NB4 (cell line): Measurements from ENCODE around the gene ZNF407.
A peak's percentile ranks its signal among the peaks of the same experiment; 100 is the strongest.

Experiments
- DNase-seq: peaks from one replicate; pipeline ENCODE4 v3.0.0; 2010; ENCODE audit warnings: low read depth
- H3K4me3 ChIP-seq: one replicate; pipeline ENCODE4 v1.5.1; 2011; ENCODE audit warnings: mild to moderate bottlenecking, low read depth, low read length, moderate library complexity
- MYC ChIP-seq: IDR thresholded peaks from 2 replicates; pipeline ENCODE4 v1.6.1; 2011; ENCODE audit warnings: low read depth, low read length
- POLR2A ChIP-seq: IDR thresholded peaks from 2 replicates; pipeline ENCODE4 v1.6.1; 2011; ENCODE audit warnings: mild to moderate bottlenecking; ENCODE audit not compliant: insufficient read length; ENCODE audit errors: extremely low read depth
- TF ChIP-seq, protein P1 (sequence below): IDR thresholded peaks from one replicate; pipeline ENCODE4 v1.5.1; 2012; ENCODE audit warnings: low read depth, low read length
- TF ChIP-seq, protein P2 (sequence below): IDR thresholded peaks from 2 replicates; pipeline ENCODE4 v1.6.1; 2011; ENCODE audit warnings: low read depth, low read length

ZNF407 gene

DNA sequence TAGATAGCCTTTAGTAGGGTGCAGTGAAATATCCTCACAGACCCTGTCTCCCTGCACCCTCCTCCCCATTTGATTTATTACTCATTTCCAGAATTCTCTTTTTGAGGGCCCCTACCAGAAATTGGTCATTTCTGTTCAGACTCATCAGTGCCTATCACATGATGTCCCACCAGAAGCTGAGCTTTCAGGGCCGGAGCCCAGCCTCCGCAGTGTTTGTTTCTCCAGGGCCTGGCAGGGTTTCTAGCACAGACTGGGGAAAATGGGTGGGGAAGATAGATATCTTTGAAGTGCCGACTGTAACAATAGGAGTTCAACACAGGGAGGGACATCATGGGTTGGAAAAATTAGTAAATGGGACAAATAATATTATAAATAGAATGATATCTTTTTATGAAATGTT, 403.2 kb downstream of the ZNF407 start:
- DNase-seq, result no peak
- TF ChIP-seq MYC (no peak), POLR2A (no peak)
- TF ChIP-seq, protein P1, sequence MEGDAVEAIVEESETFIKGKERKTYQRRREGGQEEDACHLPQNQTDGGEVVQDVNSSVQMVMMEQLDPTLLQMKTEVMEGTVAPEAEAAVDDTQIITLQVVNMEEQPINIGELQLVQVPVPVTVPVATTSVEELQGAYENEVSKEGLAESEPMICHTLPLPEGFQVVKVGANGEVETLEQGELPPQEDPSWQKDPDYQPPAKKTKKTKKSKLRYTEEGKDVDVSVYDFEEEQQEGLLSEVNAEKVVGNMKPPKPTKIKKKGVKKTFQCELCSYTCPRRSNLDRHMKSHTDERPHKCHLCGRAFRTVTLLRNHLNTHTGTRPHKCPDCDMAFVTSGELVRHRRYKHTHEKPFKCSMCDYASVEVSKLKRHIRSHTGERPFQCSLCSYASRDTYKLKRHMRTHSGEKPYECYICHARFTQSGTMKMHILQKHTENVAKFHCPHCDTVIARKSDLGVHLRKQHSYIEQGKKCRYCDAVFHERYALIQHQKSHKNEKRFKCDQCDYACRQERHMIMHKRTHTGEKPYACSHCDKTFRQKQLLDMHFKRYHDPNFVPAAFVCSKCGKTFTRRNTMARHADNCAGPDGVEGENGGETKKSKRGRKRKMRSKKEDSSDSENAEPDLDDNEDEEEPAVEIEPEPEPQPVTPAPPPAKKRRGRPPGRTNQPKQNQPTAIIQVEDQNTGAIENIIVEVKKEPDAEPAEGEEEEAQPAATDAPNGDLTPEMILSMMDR, result no peak
- TF ChIP-seq, protein P2, sequence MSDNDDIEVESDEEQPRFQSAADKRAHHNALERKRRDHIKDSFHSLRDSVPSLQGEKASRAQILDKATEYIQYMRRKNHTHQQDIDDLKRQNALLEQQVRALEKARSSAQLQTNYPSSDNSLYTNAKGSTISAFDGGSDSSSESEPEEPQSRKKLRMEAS, result no peak

DNA sequence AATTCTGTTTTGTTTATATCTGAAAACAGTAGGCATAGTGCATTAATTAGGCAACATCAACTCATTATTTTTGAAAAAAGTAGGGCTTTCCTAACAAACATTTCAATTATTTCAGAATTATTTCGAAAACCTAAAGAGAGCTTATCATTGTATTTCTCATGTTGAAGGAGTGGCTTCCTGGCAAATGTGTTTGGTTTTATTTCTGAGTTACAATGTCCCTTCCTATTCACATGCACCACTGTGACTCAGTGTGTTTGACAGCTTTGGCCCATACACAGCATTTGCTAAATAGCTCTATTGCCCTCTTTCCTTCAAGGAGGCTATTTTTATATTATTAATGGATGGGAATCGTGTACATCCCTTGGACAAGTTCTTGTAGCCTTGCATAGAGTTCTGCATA, 405.4 kb downstream of the ZNF407 start:
- TF ChIP-seq, protein P1, result no peak
- TF ChIP-seq POLR2A (no peak), MYC (no peak)
- TF ChIP-seq, protein P2, result no peak
- DNase-seq, result peak; percentile 59
- no peak overlapping the region for H3K4me3 ChIP-seq

More for the DNA sequence above, 403.2 kb downstream of the ZNF407 start:
- H3K4me3 ChIP-seq, result no peak overlapping the region

DNA sequence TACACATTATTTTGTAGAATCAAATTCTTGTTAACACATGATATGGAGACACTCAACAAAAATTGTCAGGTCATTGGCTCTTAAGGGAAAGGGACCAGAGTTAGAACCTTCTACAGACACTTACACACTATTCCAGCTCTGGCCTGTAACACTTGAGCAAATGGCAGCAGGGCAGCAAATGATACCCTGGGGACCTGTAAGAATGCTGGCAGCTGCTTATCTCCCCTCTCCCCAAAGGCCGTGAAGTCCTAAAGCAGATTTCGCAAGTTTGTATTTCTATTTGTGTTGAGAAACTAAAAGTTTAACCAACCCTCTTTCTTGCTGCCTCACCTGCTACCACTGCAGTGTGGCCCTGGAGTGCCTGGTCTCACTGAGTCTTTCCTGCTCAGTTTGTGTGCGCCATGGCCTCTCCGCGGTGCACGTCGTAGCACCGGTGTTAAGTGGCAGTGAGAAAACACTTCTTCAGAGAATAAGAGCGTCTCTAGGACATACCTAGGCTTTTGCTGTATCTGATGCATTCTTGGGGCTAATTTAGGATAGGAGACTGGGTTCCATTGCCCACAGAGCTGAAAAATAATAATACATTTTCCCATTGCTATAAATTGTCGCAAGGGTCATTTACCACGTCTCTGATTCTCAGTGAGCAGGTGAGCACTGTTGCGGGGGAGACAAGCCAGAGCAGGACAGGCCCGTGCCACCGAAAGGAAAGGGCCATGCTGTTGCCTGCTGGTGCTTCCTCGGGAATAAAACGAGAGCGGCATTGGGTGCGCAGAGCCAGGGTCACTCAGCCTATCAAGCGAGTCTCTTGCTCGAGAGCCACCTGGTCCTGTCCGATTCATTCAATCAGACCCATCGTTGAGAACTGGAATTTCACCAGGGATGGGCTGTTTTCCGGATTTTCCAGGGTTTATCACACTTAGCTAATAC, 406.4 kb downstream of the ZNF407 start:
- TF ChIP-seq MYC (0 out of 2 replicates have a peak, but pooled peaks have one; percentile 8), POLR2A (no peak)
- TF ChIP-seq, protein P1, result no peak
- TF ChIP-seq, protein P2, result peak; percentile 39; the same call in 1 of the 2 replicates
- peak; percentile 96 for DNase-seq
- H3K4me3 ChIP-seq, result peak overlapping the region; percentile 18

DNA sequence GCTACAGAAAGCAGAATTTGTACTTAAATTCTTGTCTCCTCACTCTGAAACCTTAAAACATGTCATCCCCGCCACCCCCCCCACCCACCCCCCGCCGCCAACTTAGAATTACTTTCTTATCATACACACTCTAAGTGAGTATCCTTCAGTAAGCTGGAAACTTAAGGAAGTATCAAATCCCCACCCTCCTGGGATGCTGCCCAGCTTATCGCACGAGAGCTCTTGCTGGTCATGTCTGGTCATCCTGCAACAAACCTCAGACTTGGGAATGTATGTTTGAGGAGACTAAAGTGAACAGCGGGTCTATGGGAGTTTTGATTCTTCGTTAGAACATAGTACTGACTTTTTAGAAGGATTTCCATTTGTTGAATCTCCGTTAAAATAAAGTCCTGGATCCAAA, 408.0 kb downstream of the ZNF407 start:
- TF ChIP-seq MYC (no peak), POLR2A (no peak)
- TF ChIP-seq, protein P2, result no peak
- TF ChIP-seq, protein P1, result no peak
- no peak overlapping the region for H3K4me3 ChIP-seq

DNA sequence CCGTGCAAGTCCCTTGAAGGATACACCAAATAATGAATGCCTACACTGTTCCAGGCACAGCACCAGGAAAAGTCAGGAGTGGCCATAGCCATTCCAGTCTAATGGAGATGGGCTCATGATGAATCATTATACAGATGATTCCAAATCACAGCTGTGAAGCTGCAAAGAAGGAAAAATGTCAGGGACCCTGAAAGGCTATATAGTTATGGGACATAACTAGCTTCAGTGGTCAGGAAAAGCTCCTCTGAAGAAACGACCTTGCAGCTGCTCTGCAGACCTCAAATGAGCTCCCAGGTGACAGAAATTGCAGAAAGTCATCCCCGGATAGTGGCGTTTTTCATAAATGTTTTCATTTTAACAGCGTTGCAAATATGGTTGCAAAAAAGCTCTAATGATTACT, 410.5 kb downstream of the ZNF407 start:
- no peak for TF ChIP-seq POLR2A
- TF ChIP-seq, protein P2, result no peak
- no peak for TF ChIP-seq MYC
- TF ChIP-seq, protein P1, result no peak
- no peak overlapping the region for H3K4me3 ChIP-seq
- no peak for DNase-seq

More for the DNA sequence above, 408.0 kb downstream of the ZNF407 start:
- DNase-seq, result no peak
